Loucy (cell line): Measurements from ENCODE around the gene SYNPR.

Source experiments
- H2AFZ ChIP-seq: fragments of 200-600 bp; sonication (generic); 2 replicates; pipeline ENCODE4 v1.6.0; 2016; ENCODE audit warnings: antibody characterized with exemption, mild to moderate bottlenecking, low read length, moderate library complexity
- H3F3A ChIP-seq: fragments of 200-600 bp; 2 replicates; pipeline ENCODE4 v1.6.0; 2016; ENCODE audit warnings: antibody characterized with exemption, low read depth, mild to moderate bottlenecking
- H3K27me3 ChIP-seq: fragments of 200-600 bp; sonication (generic); 2 replicates; pipeline ENCODE4 v1.6.1; 2014; ENCODE audit warnings: low read length, mild to moderate bottlenecking; ENCODE audit not compliant: insufficient read depth, poor library complexity, severe bottlenecking
- H3K36me3 ChIP-seq: fragments of 200-600 bp; sonication (generic); 2 replicates; pipeline ENCODE4 v1.6.1; 2016; ENCODE audit warnings: low read length; ENCODE audit not compliant: insufficient read depth
- H3K4me1 ChIP-seq: fragments of 200-600 bp; sonication (generic); 2 replicates; pipeline ENCODE4 v1.5.1; 2014; ENCODE audit warnings: low read length, mild to moderate bottlenecking; ENCODE audit not compliant: insufficient read depth, poor library complexity, severe bottlenecking
- H3K4me2 ChIP-seq: fragments of 200-600 bp; sonication (generic); 2 replicates; pipeline ENCODE4 v1.6.0; 2014; ENCODE audit warnings: antibody characterized with exemption, low read length, low read depth, mild to moderate bottlenecking; ENCODE audit not compliant: poor library complexity, severe bottlenecking
- H3K4me3 ChIP-seq: fragments of 200-600 bp; sonication (generic); 2 replicates; pipeline ENCODE4 v1.5.1; 2014; ENCODE audit warnings: low read length, mild to moderate bottlenecking, mixed read lengths; ENCODE audit not compliant: poor library complexity, severe bottlenecking
- H3K79me2 ChIP-seq: fragments of 200-600 bp; sonication (generic); 2 replicates; pipeline ENCODE4 v1.6.1; 2014; ENCODE audit warnings: low read length; ENCODE audit not compliant: insufficient read depth
- H3K9ac ChIP-seq: fragments of 200-600 bp; sonication (generic); 2 replicates; pipeline ENCODE4 v1.6.0; 2014; ENCODE audit warnings: mild to moderate bottlenecking, low read depth, low read length, moderate library complexity; ENCODE audit not compliant: poor library complexity, severe bottlenecking
- H3K9me2 ChIP-seq: fragments of 200-600 bp; sonication (generic); replicated peaks from 2 replicates; pipeline ENCODE4 v1.6.1; 2016; ENCODE audit warnings: low read depth, low read length, mixed read lengths
- H3K9me3 ChIP-seq: fragments of 200-600 bp; sonication (generic); 2 replicates; pipeline ENCODE4 v1.6.1; 2014; ENCODE audit warnings: mild to moderate bottlenecking, antibody characterized with exemption, low read length, low read depth; ENCODE audit not compliant: insufficient read depth
- H4K20me1 ChIP-seq: fragments of 200-600 bp; sonication (generic); 2 replicates; pipeline ENCODE4 v1.6.0; 2014; ENCODE audit warnings: antibody characterized with exemption, low read length, mild to moderate bottlenecking; ENCODE audit not compliant: insufficient read depth, poor library complexity, severe bottlenecking
- CTCF ChIP-seq: fragments of 200-600 bp; sonication (generic); conservative IDR thresholded peaks from 2 replicates; pipeline ENCODE4 v1.5.1; 2014; ENCODE audit warnings: mild to moderate bottlenecking, antibody characterized with exemption, low read length
- EZH2phosphoT487 ChIP-seq: fragments of 200-600 bp; IDR thresholded peaks from 2 replicates; pipeline ENCODE4 v1.6.1; 2018; ENCODE audit warnings: antibody characterized with exemption, mild to moderate bottlenecking, moderate library complexity, borderline replicate concordance

The SYNPR gene

DNA sequence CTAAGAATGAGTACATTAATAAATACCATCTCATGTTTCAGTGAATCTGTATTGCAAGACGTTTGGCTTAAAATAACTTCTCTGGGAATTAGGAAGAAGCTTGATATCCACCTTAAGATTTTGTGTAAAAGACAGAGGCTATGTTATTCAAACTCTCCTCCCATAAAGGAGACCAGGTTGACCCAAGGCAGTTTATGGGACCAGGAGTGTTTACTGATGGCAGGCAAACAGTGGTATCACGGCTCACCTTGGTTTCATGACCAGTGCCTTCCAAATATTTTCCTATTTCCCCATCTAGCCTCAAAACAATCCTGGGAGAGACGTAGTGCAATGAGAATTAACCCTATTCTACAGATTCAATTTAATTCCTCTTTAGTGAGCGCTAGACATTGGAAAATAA lies 284.2 kb downstream of the SYNPR start:
- Histone ChIP-seq H4K20me1 (no peaks in the 10 kb centered on the region), H3K4me3 (no peak overlapping the region), H3K36me3 (no peaks in the 10 kb centered on the region), H3K4me2 (no peak overlapping the region), H3K4me1 (no peaks in the 10 kb centered on the region), H3K27me3 (no peaks in the 10 kb centered on the region), H3K9ac (no peak overlapping the region), H3K79me2 (no peaks in the 10 kb centered on the region), H3K9me3 (no peaks in the 10 kb centered on the region), H3K9me2 (no peaks in the 10 kb centered on the region), H2AFZ (no peak overlapping the region), H3F3A (no peaks in the 10 kb centered on the region)
- TF ChIP-seq CTCF (no peak), EZH2phosphoT487 (no peak)

GRCh38 chr3:63563572-63563971 lies 285.5 kb downstream of the SYNPR start:
- no peaks in the 10 kb centered on the region for H3K9me2 ChIP-seq
- no peaks in the 10 kb centered on the region for H4K20me1 ChIP-seq
- H3K36me3 ChIP-seq = no peaks in the 10 kb centered on the region
- H3K9me3 ChIP-seq = no peaks in the 10 kb centered on the region
- no peaks in the 10 kb centered on the region for H3K27me3 ChIP-seq
- no peak for TF ChIP-seq CTCF
- TF ChIP-seq EZH2phosphoT487 = no peak
- no peak overlapping the region for H3K4me3 ChIP-seq
- H3K79me2 ChIP-seq = no peaks in the 10 kb centered on the region
- no peak overlapping the region for H3K4me2 ChIP-seq
- H3K4me1 ChIP-seq = no peaks in the 10 kb centered on the region
- no peak overlapping the region for H3K9ac ChIP-seq
- H3F3A ChIP-seq = no peaks in the 10 kb centered on the region
- H2AFZ ChIP-seq = no peak overlapping the region

DNA sequence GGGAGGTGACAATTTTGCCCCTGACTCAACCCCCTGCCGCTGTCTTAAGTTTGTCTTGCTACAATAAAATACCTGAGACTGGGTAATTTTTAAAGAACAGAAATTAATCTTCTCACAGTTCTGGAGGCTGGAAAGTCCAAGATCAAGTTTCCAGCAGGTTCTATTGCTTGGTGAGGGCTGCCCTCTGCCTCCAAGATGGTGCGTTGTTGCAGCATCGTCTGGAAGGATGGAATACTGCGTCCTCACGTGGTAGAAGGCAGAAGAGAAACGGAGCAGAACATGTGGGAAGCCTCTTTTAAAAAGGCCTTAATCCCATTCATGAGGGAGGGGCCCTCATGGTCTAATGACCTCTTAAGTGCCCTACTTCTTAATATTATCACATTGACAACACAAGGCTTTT lies 287.1 kb downstream of the SYNPR start:
- H2AFZ ChIP-seq = no peak overlapping the region
- H3K9me2 ChIP-seq = no peaks in the 10 kb centered on the region
- no peak overlapping the region for H3K4me2 ChIP-seq
- no peaks in the 10 kb centered on the region for H3F3A ChIP-seq
- no peak for TF ChIP-seq CTCF
- no peak for TF ChIP-seq EZH2phosphoT487
- no peaks in the 10 kb centered on the region for H3K36me3 ChIP-seq
- no peak overlapping the region for H3K4me3 ChIP-seq
- no peaks in the 10 kb centered on the region for H3K27me3 ChIP-seq
- H3K9ac ChIP-seq = no peak overlapping the region
- H3K4me1 ChIP-seq = no peaks in the 10 kb centered on the region
- H4K20me1 ChIP-seq = no peaks in the 10 kb centered on the region
- no peaks in the 10 kb centered on the region for H3K9me3 ChIP-seq
- H3K79me2 ChIP-seq = no peaks in the 10 kb centered on the region
